K562 (cell line): ENCODE results near the gene C10orf143.

Experiments used
- ATF1 ChIP-seq, 2 experiments: fragments of 450-650 bp in 1 of 2; IDR thresholded peaks; 2 replicates each; pipeline ENCODE4 v1.6.1; 2016; ENCODE audit warnings: missing compliant biosample characterization in 1 of 2, missing genetic modification characterization in 1 of 2
- ELF4 ChIP-seq: fragments of 450-650 bp; formaldehyde crosslinking; IDR thresholded peaks from 2 replicates; pipeline ENCODE4 v1.4.0; 2022; ENCODE audit warnings: missing genetic modification characterization
- ETV6 ChIP-seq, 3 experiments: fragments of 150-350 bp in 1 of 3; sonication (generic) in 1 of 3; formaldehyde crosslinking in 1 of 3; IDR thresholded peaks; 2 replicates each; pipeline versions ENCODE4 v1.6.1 to v1.8.0; 2014 to 2022; ENCODE audit warnings: borderline replicate concordance in 2 of 3, low read depth in 2 of 3, antibody characterized with exemption in 1 of 3, low read length in 1 of 3, mild to moderate bottlenecking in 1 of 3, missing genetic modification reagents in 1 of 3
- MTA3 ChIP-seq: fragments of 450-650 bp; formaldehyde crosslinking; IDR thresholded peaks from 2 replicates; pipeline ENCODE4 v1.6.1; 2017; ENCODE audit warnings: mild to moderate bottlenecking, borderline replicate concordance
- SETDB1 ChIP-seq: IDR thresholded peaks from one replicate; pipeline ENCODE4 v1.6.1; 2012; ENCODE audit warnings: low read length, control low read depth, inconsistent platforms
- ZFP1 ChIP-seq: fragments of 450-650 bp; formaldehyde crosslinking; IDR thresholded peaks from 2 replicates; pipeline ENCODE4 v1.4.0; 2020; ENCODE audit warnings: mild to moderate bottlenecking, mixed read lengths

DNA sequence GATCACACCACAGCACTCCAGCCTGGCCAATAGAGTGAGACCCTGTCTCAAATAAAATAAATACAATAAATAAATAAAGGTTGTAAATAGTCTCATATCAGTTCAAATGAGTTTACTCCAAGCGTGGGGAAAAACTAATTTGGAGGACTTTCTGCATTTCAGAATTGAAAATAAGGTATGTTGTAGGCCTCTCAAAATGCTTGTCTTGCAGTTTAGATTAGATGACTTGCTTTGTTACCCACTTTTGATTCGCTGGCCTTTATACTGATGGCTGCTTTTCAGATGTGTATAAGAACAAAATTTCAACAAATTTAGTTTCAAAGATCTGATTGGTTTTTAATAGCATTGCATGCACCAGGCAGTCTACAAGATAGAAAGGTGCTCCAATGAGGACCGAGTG lies 2.2 kb upstream of the C10orf143 start:
- TF ChIP-seq ELF4 (CRISPR knock-in tag): no peak
- no peak for TF ChIP-seq MTA3
- TF ChIP-seq ATF1 (CRISPR knock-in tag; IDR thresholded peaks at IDR 0.05): no peak
- no peak for TF ChIP-seq ATF1 (tag; IDR thresholded peaks at IDR 0.05)
- TF ChIP-seq ETV6 (IDR thresholded peaks at IDR 0.05; ENCODE audit: borderline replicate concordance in 1 of 2, low read depth in 2 of 2, low read length in 1 of 2): no peak
- no peak for TF ChIP-seq ETV6 (CRISPR knock-in tag; IDR thresholded peaks at IDR 0.05; ENCODE audit: borderline replicate concordance)
- no peak for TF ChIP-seq SETDB1
- TF ChIP-seq ZFP1 (CRISPR knock-in tag): no peak
